Stimulated activated CD4-positive, alpha-beta T cell treated with anti-CD3 and anti-CD28 coated beads, Interleukin-2, amount 100 ng/mL, for 4 hours (primary cell): ENCODE results near the gene PLXNB3.
"Not testable (repeated sequence)": the region's sequence is repeated elsewhere in the genome, so short reads cannot be mapped to it uniquely, and the experiment has no call there.

Source experiments
- DNase-seq: peaks from one replicate; pipeline ENCODE4 v3.0.0-alpha.2; 2020; ENCODE audit warnings: low read depth

Gene PLXNB3

DNA sequence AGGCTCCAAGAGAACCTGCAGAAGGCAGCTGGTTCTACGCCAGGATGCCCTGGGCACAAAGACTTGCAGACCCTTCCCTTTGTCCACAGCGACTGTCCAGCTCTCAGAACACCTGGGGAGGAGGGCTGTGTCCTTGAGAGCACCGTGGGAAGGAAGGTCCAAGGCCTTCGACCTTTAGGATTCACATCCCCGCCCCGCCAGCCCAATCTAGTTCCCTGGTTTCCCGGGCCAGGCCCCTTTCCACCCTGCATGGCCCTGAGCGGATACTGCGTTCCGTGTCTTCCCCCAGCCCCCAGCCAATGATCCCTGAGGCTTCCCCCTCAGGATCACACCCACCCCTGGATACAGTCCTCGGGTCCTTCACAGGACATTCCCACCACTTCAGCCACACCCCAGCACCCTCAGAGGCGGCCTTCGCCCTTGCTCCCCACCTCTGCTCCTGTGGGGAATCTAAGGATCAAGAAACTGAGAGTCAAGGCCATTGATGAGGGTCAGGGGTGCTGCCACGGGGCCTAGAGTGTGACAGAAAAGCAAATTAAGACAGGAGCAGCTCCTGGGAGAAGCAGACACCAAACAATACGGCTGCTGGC, 30.3 kb upstream of the PLXNB3 start:
- no peak for DNase-seq

DNA sequence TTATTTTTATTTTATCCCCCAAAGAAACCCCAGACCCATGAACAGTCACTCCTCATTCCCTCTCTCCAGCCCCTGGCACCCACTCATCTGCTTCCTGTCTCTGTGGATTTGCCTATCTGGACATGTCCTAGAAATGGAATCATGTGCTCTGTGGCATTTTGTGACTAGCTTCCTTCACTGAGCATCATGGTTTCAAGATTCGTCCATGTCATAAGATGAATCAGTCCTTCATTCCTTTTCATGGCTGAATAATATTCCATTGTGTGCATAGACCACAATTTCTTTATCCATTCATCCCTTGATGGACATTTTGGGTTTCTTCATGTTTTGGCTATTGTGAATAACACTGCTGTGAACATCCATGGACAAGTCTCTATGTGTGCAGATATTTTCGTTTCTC, 29.2 kb upstream of the PLXNB3 start:
- no peak for DNase-seq

DNA sequence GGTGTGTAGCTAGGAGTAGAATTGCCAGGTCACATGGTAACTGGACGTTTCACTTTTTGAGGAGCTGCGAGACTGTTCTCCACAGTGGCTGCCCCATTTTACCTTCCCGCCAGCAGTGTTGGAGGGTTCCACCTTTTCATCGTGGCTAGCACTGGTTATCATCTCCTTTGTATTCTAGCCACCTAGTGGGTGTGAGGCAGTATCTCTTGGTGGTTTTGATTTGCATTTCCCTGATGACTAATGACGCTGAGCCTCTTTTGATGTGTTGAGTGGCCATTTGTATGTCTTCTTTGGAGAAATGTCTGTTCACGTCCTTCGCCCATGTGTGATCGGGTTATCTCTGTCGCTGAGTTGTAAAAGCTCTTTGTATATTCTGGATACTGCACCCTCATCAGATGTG, 28.8 kb upstream of the PLXNB3 start:
- no peak for DNase-seq

DNA sequence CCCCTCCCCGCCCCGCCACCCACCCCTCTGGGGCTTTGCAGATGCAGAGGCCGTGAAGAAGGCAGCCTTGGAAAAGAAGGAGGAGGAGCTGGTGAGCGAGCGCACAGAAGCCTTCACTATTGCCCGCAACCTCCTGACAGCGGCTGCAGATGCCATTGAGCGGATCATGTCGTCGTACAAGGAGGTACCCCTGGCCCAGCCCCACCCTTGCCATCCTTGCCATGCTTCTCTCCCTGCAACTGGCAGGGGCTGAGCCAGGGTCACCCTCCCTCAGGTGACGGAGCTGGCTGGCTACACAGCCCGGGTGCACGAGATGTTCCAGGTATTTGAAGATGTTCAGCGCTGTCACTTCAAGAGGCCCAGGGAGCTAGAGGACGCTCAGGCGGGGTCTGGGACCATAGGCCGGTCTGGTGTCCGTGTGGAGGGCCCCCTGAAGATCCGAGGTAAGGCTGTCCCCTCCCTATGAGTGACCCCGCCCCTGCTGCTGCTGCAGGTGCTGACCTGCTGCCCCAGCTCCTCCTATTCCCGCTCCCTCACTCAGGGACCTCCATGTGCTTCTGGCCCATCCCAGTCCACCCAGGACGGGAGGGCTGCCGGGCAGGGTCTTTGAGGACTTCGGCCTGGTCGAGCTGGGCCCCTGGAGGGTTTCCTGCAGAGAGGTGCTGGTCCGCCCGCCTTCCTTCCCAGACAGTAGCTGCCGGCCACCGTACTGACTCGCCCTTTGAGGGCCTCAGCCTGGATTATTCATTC, 27.8 kb upstream of the PLXNB3 start:
- DNase-seq, result no peak

DNA sequence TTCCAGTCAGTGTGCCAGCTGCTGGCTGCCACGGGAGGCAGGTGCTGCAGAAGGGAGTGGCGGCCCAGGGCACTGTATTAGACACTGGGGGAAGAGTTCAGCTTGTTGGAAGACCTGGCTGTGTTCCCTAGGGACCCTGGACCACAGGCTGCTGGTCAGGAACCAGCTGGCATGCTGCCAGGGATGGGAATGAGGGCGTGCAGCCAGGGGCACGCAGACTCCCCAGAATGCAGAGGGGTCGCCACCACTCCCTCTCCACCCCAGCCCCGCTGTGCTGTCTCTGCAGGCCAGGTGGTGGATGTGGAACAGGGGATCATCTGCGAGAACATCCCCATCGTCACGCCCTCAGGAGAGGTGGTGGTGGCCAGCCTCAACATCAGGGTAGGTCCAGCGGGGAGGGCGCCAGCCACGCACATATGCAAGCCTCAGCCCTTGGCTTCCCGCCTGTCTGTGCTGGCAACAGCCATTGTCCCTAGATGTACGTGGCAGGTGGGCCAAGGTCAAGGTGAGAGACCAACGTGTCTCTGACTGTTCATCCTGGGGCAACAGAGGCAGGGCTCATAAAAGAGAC, 27.1 kb upstream of the PLXNB3 start:
- no peak for DNase-seq

DNA sequence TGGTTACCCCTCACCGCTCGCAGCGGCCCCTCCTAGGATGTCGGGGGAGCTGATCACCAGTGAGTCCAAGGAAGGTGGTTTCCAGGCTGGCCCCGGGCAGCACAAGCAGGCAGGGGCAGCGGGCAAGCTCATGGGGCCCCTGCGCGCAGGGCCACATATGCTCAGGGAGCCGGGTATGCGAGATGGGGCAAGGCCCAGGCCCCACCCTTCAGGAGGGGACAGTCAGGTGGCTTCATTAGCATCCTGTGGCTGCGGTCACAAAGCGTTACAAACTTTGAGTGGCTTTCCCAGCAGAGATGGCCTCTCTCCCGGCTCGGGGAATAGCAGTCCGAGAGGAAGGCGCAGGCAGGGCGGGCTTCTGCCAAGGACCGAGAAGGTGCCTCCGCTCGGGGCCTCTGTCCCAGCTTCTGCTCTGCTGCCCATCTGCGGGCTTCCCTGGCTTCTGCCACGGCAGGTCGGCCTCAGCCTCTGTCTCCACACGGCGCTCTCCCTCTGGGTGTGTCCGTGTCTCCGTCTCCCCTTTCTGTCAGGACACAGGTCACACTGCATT, 25.9 kb upstream of the PLXNB3 start:
- no peak for DNase-seq

DNA sequence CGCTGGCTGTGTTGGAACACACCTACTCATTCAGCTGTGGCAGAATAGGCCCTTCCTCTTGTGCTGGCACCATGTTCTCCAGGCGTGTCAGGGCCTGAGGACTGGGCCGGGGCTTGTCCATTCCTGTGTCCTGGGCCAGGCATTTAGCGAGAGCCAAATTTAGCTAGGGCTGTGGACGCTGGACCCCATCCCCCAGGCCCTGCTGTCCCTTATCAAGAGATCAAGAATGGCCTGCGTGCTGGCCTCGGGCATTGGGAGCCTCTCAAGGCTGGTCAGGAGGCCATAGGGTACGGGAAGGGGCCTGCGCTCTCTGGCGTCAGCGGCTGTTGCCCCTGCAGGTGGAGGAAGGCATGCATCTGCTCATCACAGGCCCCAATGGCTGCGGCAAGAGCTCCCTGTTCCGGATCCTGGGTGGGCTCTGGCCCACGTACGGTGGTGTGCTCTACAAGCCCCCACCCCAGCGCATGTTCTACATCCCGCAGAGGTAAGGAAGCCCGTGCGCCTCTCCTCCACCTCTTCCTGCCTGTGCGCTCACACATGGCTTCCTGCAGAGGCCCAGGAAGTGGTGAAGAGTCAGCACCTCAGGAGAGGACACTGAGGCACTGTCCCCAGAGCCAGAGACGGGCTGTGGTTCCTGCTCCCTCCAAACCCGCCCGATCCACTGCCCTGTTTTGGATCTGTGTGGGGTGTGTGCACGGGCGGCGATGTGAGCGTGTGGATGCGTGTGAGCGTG, 24.1 kb upstream of the PLXNB3 start:
- DNase-seq, result no peak

DNA sequence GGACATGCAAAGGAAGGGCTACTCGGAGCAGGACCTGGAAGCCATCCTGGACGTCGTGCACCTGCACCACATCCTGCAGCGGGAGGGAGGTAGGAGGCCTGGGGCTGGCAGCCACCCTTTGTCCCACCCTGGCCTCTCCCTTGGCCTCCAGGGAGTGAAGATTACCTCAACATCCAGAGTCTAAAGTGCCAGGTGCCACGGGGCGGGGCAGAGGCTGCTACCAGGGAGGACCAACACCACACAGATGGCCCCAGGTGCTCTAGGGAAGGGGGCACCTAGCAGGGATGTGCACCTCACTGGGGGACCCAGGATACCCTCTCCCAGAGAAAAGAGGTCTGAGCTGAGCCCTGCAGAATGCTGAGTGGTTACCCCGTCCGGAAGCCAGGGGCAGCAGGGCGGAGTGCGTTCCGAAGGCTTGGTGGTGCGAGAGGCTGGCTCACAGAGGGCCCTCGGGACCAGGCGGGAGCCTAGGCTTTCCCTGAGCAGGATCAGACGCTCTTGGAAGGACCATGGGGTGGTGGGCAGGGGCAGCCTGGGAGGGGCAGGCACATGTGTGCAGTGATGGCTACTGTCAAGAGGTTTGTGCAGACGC, 23.3 kb upstream of the PLXNB3 start:
- DNase-seq, result no peak

DNA sequence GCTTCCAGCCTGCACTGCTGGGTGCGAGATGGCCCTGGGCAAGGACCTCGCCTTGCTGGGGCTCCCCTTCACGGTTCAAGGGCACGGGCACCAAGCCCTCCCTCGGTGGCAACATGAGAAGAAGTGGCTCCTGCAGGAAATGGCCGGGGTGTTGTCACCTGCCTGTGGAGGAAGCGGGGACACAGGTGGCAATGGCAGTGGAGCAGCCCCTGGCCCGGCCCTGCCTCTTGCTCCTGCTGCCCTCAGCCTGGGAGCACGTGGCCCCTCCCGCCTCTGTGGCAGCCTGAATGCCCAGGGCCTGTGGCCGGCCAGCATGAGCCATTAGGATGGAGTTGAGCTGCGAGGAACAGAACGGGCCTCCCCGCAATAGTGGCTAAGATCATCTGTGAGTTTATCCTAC, 22.6 kb upstream of the PLXNB3 start:
- no peak for DNase-seq

DNA sequence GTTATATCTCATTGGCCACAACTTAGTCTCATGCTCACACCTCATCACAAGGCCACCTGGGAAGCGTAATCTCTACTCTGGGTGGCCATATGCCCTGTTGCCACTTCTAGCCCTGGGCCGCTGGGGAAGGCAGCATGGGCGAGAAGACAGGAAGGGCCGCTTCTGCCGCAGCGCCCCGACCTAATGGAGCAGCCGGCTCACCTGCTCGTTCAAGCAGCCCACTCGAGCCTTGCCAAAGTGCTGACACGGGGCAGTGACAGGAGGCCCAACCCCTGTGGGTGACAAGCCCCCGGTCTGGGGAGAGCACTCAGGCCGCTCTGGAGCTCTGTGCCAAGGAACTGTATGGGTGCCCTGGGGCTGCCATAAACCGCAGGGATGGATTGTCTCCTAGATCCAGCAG, 21.9 kb upstream of the PLXNB3 start:
- DNase-seq, result not testable (repeated sequence)

DNA sequence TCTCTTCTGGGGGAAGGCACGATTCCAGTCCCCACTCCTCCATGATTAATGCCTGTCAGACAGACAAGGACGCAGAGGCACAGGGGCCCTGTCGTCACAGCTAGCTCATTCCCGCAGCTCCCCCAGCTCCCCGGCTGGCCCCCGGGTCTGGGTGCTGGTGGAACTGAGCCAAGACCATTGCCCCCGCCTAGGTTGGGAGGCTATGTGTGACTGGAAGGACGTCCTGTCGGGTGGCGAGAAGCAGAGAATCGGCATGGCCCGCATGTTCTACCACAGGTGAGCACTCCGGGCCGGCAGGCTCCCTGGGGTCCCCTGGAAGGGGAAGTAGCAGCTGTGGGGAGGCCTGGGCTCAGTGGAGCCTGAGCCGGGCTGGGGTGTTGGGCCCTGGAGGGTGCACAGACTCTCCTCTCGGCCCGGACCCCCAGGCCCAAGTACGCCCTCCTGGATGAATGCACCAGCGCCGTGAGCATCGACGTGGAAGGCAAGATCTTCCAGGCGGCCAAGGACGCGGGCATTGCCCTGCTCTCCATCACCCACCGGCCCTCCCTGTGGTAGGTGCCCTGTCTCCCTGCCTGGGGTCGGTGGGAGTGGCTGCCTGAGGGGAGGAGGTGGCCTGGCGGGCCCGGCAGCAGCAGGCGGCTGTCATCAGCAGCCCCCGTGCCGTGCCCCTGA, 21.1 kb upstream of the PLXNB3 start:
- DNase-seq, result not testable (repeated sequence)

DNA sequence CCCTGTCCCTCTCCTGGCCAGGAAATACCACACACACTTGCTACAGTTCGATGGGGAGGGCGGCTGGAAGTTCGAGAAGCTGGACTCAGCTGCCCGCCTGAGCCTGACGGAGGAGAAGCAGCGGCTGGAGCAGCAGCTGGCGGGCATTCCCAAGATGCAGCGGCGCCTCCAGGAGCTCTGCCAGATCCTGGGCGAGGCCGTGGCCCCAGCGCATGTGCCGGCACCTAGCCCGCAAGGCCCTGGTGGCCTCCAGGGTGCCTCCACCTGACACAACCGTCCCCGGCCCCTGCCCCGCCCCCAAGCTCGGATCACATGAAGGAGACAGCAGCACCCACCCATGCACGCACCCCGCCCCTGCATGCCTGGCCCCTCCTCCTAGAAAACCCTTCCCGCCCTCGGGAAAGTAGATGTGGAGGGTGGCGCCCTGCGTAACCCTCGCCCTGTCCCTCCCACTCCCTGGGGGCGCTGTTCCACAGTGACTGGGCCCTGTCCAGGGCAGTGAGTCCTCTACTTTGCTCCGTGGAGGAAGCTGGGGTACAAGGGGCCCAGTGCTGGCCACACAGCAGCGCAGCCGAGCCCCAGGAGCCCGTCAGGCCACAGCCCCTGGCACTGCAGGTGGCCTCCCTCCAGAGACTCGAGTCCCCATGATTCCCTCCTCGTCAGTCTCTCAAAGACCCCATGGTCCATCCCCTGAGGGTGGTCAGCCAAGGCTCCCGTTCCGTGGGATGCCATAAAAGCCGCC, 20.4 kb upstream of the PLXNB3 start:
- not testable (repeated sequence) for DNase-seq

DNA sequence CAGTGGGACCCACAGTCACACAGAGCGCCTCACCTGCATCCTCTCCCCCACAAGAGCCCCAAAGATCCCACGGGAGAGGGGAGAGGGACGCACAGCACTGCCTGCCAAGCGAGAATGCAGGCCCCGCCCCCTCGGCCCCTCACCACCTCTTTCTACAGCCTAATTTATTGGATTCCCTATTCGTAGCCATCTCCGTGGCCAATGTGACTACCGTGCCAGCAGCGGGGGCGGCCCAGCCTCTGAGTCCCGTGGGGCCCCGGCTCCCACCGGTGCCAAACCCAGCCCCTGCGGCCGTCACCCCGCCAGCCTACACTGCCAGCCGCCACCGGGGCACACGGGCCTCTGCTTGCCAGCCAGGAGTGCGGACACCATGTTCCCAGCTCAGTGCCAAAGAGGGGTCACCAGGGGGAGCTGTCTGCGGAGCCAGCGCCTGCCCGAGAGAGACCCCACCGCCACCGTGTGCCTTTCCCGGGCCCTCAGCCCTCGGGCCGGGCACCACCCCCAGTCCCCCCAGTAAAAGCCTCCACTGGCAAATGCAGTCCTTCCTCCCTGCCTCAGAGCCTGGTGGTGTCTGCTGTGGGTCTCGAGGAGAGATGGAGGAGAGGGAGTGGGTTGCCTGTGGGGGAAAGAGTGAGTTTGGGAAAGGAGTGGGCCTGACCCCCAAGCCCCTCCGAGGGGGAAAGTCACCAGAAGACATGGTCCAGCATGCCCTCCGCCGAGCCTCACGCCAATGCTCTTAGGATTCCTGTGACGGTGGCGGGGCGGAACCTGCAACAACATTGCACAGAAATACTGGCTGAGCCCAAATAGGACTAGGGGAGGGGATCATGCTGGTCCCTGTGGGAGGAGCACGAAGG, 19.6 kb upstream of the PLXNB3 start:
- no peak for DNase-seq

DNA sequence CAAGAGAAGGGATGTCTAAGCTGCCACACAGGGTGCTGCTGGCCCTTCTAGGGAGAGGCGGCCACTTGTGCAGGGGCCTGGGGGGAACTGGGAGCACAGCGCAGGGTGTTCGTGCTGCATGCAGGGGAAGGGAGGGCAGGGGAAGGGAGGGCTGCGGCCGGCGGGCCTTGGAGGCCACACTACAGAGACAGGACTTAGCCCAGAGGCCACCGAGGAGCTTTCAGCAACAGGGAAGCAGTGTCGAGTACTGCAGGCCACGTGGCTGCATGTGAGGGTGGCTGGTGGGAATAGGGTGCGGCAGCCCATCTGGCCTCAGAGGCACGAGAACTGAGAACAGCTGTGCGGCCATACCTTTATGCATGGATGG, 19.0 kb upstream of the PLXNB3 start:
- DNase-seq, result not testable (repeated sequence)

DNA sequence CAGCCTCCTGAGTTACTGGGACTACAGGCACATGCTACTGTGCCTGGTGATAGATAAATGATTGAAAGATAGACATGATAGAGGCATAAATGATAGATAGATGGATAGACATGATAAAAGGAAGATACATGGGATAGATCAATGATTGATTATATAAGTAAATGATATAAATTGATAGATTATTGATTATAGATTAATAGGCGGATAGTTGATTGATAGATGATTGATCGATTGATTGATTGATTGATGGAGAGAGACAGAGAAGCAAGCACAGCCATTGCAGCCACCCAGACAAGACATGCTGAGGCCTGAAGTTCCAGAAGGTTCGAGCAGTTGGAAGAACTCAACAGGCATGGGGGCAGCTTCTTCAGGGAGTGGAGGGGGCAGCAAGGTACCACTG, 17.7 kb upstream of the PLXNB3 start:
- no peak for DNase-seq

DNA sequence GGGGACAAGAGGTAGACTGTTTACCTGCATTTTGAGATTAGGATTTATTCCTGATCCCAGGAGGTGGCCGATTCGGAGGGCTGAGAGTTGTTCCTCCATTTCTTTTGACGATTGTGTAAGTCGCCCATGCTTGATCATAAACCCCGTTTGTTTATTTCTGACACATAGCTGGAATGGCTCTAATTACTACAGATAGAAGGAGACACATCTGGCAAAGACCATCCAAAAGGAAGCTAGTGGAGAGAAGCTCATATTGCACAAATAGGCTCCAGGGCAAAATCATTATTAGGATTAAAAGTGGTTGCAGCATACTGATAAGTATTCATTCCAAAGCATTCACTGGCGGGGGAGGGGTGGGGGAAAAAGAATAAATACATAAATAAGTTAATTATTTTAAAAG, 17.1 kb upstream of the PLXNB3 start:
- not testable (repeated sequence) for DNase-seq

DNA sequence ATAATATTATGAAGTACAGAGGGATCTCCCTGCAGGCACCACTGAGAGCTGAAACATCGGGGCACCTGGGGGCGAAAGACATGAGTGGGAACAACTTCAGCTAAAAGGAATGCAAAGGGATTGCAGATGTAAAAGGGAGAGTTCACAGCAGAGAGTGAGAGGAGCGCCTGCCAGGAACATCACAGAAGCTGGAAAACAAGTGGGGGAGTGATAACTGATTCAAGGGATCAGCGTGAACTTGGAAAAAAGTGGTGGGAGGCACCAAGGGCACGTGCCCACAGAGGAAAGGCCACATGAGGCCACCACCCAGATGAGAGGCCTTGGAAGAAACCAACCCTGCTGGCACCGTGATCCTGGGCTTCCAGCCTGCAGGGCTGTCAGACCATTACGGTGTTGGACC, 15.0 kb upstream of the PLXNB3 start:
- not testable (repeated sequence) for DNase-seq

DNA sequence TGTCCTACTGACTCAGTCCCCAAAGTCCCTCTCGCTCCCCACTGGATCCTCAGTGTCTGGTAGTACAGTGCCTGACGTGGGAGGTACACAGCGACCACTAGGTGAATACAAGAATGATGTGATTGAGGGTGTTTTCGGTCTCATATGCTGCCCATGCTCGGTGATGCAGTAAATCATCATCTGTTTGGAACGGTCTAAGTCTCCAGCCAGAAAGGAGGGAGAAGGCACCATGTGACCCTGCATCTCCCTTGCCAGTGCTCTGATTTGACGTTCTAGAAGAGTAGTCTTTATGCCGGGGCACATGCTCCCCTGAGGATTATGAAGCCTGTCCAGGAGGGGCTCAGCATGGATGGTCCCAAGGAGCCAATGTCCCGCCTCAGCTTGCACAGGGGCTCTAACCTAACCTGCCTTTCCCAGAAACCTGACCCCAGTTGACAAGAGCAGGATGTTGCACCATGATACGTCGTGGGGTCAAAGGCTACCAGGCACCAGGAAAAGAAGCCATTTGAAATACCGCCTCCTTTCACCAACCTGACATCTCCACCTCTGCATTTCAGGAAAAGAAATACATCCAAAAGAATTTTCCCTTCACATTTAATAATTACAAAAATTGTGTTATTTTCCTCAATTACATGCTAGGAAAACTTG, 13.8 kb upstream of the PLXNB3 start:
- DNase-seq, result no peak

DNA sequence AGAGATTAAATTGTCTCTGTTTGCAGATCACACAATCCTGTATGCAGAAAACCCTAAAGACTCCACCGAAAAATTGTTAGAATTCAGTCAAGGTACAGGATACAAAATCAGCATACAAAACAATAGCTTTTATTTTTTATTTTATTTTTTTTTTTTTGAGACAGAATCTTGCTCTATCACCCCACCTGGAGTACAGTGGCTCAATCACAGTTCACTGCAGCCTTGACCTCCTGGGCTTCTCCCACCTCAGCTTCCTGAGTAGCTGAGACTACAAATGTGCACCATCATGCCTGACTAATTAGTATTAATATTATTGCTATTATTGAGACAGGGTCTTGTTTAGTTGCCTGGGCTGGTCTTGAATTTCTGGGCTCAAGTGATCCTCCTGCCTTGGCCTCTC, 8.9 kb upstream of the PLXNB3 start:
- no peak for DNase-seq

DNA sequence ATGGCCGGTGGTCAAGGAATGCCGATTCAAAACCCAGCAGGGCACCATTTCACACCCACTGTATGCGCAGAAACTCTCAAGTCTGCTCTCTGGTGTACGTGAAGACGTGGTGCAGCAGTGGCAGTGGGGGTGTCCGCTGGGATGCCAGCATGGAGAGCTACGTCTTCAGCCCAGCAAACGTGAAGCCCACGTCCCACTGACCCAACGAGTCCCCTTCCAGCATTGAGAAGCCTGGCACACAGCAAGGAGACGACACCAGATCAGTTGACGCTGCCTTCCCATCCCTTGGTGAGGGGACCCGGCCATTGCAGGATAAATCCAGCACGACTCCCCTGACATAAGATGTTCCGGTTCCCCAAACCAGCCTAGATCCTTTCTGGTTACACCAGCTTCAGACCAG, 2.2 kb upstream of the PLXNB3 start:
- DNase-seq, result no peak
